ENCODE results near the gene COL6A1. TPM values are rescaled to one million over a fixed set of nuclear protein-coding genes. Genes with fewer than 3 reads are reported as not detected.

Gene COL6A1
- total and polyA plus RNA-seq, 5 donors from 2014 or later: 0.10 to 2.2 (median 0.78) TPM

GRCh38 chr21:45997205-45997494 lies 15.6 kb downstream of the COL6A1 start:
- Mint-ChIP-seq H3K27me3 (no peaks in the 10 kb centered on the region), H3K9me3 (no peaks in the 10 kb centered on the region), H3K36me3 (no peaks in the 10 kb centered on the region), H3K27ac (no peak overlapping the region), H3K4me3 (no peak overlapping the region), H3K4me1 (no peaks in the 10 kb centered on the region)
- no peaks in the 10 kb centered on the region for H3K4me1 ChIP-seq (ENCODE audit: control insufficient read depth, insufficient read depth, low read length, poor library complexity, severe bottlenecking)
- no peaks in the 10 kb centered on the region for H3K36me3 ChIP-seq (ENCODE audit: control insufficient read depth, insufficient read depth, low read length)
- H3K27me3 ChIP-seq (ENCODE audit: control insufficient read depth, insufficient read depth, low read length): no peaks in the 10 kb centered on the region
- DNase-seq: no peak
- no peaks in the 10 kb centered on the region for H3K9me3 ChIP-seq (ENCODE audit: control insufficient read depth in 2 of 2, low read length in 2 of 2)
- H3K4me3 ChIP-seq (ENCODE audit: low read depth, low read length): no peak overlapping the region
- no peak overlapping the region for H3K27ac ChIP-seq (ENCODE audit: insufficient read depth, low read length, poor library complexity, severe bottlenecking)
- ATAC-seq (ENCODE audit: low read depth in 2 of 2): no peak

- ATAC-seq (ENCODE audit: low read depth in 2 of 2) (no peak), DNase-seq (peak in 1 of 3 donors; percentile 1)
- Histone ChIP-seq H3K27me3 (ENCODE audit: control insufficient read depth, insufficient read depth, low read length) (no peaks in the 10 kb centered on the region), H3K27ac (ENCODE audit: insufficient read depth, low read length, poor library complexity, severe bottlenecking) (no peak overlapping the region), H3K4me1 (ENCODE audit: control insufficient read depth, insufficient read depth, low read length, poor library complexity, severe bottlenecking) (no peaks in the 10 kb centered on the region), H3K9me3 (ENCODE audit: control insufficient read depth in 2 of 2, low read length in 2 of 2) (no peaks in the 10 kb centered on the region), H3K4me3 (ENCODE audit: low read depth, low read length) (no peak overlapping the region), H3K36me3 (ENCODE audit: control insufficient read depth, insufficient read depth, low read length) (no peaks in the 10 kb centered on the region)
- no peaks in the 10 kb centered on the region for H3K9me3 Mint-ChIP-seq
- H3K4me1 Mint-ChIP-seq: no peaks in the 10 kb centered on the region
- no peak overlapping the region for H3K27ac Mint-ChIP-seq
- no peak overlapping the region for H3K4me3 Mint-ChIP-seq
- H3K36me3 Mint-ChIP-seq: no peaks in the 10 kb centered on the region
- no peaks in the 10 kb centered on the region for H3K27me3 Mint-ChIP-seq
Observed at GRCh38 chr21:45997495-45998275, 16.1 kb downstream of the COL6A1 start.

- Mint-ChIP-seq H3K4me3 (no peak overlapping the region), H3K27me3 (no peaks in the 10 kb centered on the region), H3K9me3 (no peaks in the 10 kb centered on the region), H3K36me3 (no peaks in the 10 kb centered on the region), H3K27ac (no peak overlapping the region), H3K4me1 (no peaks in the 10 kb centered on the region)
- no peaks in the 10 kb centered on the region for H3K36me3 ChIP-seq (ENCODE audit: control insufficient read depth, insufficient read depth, low read length)
- no peak overlapping the region for H3K27ac ChIP-seq (ENCODE audit: insufficient read depth, low read length, poor library complexity, severe bottlenecking)
- H3K4me1 ChIP-seq (ENCODE audit: control insufficient read depth, insufficient read depth, low read length, poor library complexity, severe bottlenecking): no peaks in the 10 kb centered on the region
- DNase-seq: no peak
- no peaks in the 10 kb centered on the region for H3K9me3 ChIP-seq (ENCODE audit: control insufficient read depth in 2 of 2, low read length in 2 of 2)
- no peak overlapping the region for H3K4me3 ChIP-seq (ENCODE audit: low read depth, low read length)
- ATAC-seq (ENCODE audit: low read depth in 2 of 2): no peak
- no peaks in the 10 kb centered on the region for H3K27me3 ChIP-seq (ENCODE audit: control insufficient read depth, insufficient read depth, low read length)
Observed at GRCh38 chr21:45998276-45998701, 16.7 kb downstream of the COL6A1 start.

- H3K4me1 ChIP-seq (ENCODE audit: control insufficient read depth, insufficient read depth, low read length, poor library complexity, severe bottlenecking): no peaks in the 10 kb centered on the region
Observed at GRCh38 chr21:45998871-45999580, 17.5 kb downstream of the COL6A1 start.

GRCh38 chr21:45999581-46000181 lies 18.1 kb downstream of the COL6A1 start:
- Histone ChIP-seq H3K27ac (ENCODE audit: insufficient read depth, low read length, poor library complexity, severe bottlenecking) (no peak overlapping the region), H3K27me3 (ENCODE audit: control insufficient read depth, insufficient read depth, low read length) (no peaks in the 10 kb centered on the region), H3K4me3 (ENCODE audit: low read depth, low read length) (no peak overlapping the region), H3K4me1 (ENCODE audit: control insufficient read depth, insufficient read depth, low read length, poor library complexity, severe bottlenecking) (no peaks in the 10 kb centered on the region), H3K36me3 (ENCODE audit: control insufficient read depth, insufficient read depth, low read length) (no peaks in the 10 kb centered on the region), H3K9me3 (ENCODE audit: control insufficient read depth in 2 of 2, low read length in 2 of 2) (no peaks in the 10 kb centered on the region)
- DNase-seq (no peak), ATAC-seq (ENCODE audit: low read depth in 2 of 2) (no peak)
- Mint-ChIP-seq H3K27ac (no peak overlapping the region), H3K36me3 (peaks cover under 1% of the 10 kb centered on the region), H3K27me3 (no peaks in the 10 kb centered on the region), H3K4me1 (no peaks in the 10 kb centered on the region), H3K9me3 (no peaks in the 10 kb centered on the region), H3K4me3 (no peak overlapping the region)

More at GRCh38 chr21:45998871-45999580, 17.5 kb downstream of the COL6A1 start:
- Histone ChIP-seq H3K27ac (ENCODE audit: insufficient read depth, low read length, poor library complexity, severe bottlenecking) (no peak overlapping the region), H3K36me3 (ENCODE audit: control insufficient read depth, insufficient read depth, low read length) (no peaks in the 10 kb centered on the region), H3K4me3 (ENCODE audit: low read depth, low read length) (no peak overlapping the region), H3K9me3 (ENCODE audit: control insufficient read depth in 2 of 2, low read length in 2 of 2) (no peaks in the 10 kb centered on the region), H3K27me3 (ENCODE audit: control insufficient read depth, insufficient read depth, low read length) (no peaks in the 10 kb centered on the region)
- H3K27me3 Mint-ChIP-seq: no peaks in the 10 kb centered on the region
- no peaks in the 10 kb centered on the region for H3K9me3 Mint-ChIP-seq
- no peaks in the 10 kb centered on the region for H3K36me3 Mint-ChIP-seq
- no peak for ATAC-seq (ENCODE audit: low read depth in 2 of 2)
- H3K27ac Mint-ChIP-seq: no peak overlapping the region
- peak in 1 of 3 donors; percentile 0 for DNase-seq
- H3K4me1 Mint-ChIP-seq: no peaks in the 10 kb centered on the region
- no peak overlapping the region for H3K4me3 Mint-ChIP-seq

GRCh38 chr21:46000182-46000730 lies 18.7 kb downstream of the COL6A1 start:
- no peaks in the 10 kb centered on the region for H3K4me1 Mint-ChIP-seq
- DNase-seq (no peak), ATAC-seq (ENCODE audit: low read depth in 2 of 2) (no peak)
- no peaks in the 10 kb centered on the region for H3K9me3 Mint-ChIP-seq
- Histone ChIP-seq H3K27ac (ENCODE audit: insufficient read depth, low read length, poor library complexity, severe bottlenecking) (no peak overlapping the region), H3K4me1 (ENCODE audit: control insufficient read depth, insufficient read depth, low read length, poor library complexity, severe bottlenecking) (no peaks in the 10 kb centered on the region), H3K27me3 (ENCODE audit: control insufficient read depth, insufficient read depth, low read length) (no peaks in the 10 kb centered on the region), H3K4me3 (ENCODE audit: low read depth, low read length) (no peak overlapping the region), H3K9me3 (ENCODE audit: control insufficient read depth in 2 of 2, low read length in 2 of 2) (no peaks in the 10 kb centered on the region), H3K36me3 (ENCODE audit: control insufficient read depth, insufficient read depth, low read length) (no peaks in the 10 kb centered on the region)
- H3K27me3 Mint-ChIP-seq: no peaks in the 10 kb centered on the region
- no peak overlapping the region for H3K4me3 Mint-ChIP-seq
- no peak overlapping the region for H3K27ac Mint-ChIP-seq
- H3K36me3 Mint-ChIP-seq: peaks cover 4% of the 10 kb centered on the region

GRCh38 chr21:46000731-46001641 lies 19.4 kb downstream of the COL6A1 start:
- Mint-ChIP-seq H3K27me3 (no peaks in the 10 kb centered on the region), H3K36me3 (peaks cover 4% of the 10 kb centered on the region), H3K27ac (no peak overlapping the region), H3K4me1 (no peaks in the 10 kb centered on the region), H3K4me3 (no peak overlapping the region), H3K9me3 (no peaks in the 10 kb centered on the region)
- peak in 1 of 3 donors; percentile 1 for DNase-seq
- Histone ChIP-seq H3K27ac (ENCODE audit: insufficient read depth, low read length, poor library complexity, severe bottlenecking) (no peak overlapping the region), H3K36me3 (ENCODE audit: control insufficient read depth, insufficient read depth, low read length) (no peaks in the 10 kb centered on the region), H3K4me3 (ENCODE audit: low read depth, low read length) (no peak overlapping the region), H3K27me3 (ENCODE audit: control insufficient read depth, insufficient read depth, low read length) (no peaks in the 10 kb centered on the region), H3K9me3 (ENCODE audit: control insufficient read depth in 2 of 2, low read length in 2 of 2) (no peaks in the 10 kb centered on the region), H3K4me1 (ENCODE audit: control insufficient read depth, insufficient read depth, low read length, poor library complexity, severe bottlenecking) (no peaks in the 10 kb centered on the region)
- ATAC-seq (ENCODE audit: low read depth in 2 of 2): no peak
